ENCODE data around the gene COG8.
"Not testable (repeated sequence)": the region's sequence is repeated elsewhere in the genome, so short reads cannot be mapped to it uniquely, and the experiment has no call there.

Gene COG8

GRCh38 chr16:69319826-69320739, 19.3 kb downstream of the COG8 start:
- no peak for DNase-seq (ENCODE audit: insufficient read length, low spot score)
- FAIRE-seq: no peak

- FAIRE-seq: no peak
- no peak for DNase-seq (ENCODE audit: insufficient read length, low spot score)
Observed at GRCh38 chr16:69319381-69319780, 20.0 kb downstream of the COG8 start.

GRCh38 chr16:69318911-69319289, 20.5 kb downstream of the COG8 start:
- no peak for FAIRE-seq
- DNase-seq (ENCODE audit: insufficient read length, low spot score): no peak

- no peak for FAIRE-seq
- DNase-seq (ENCODE audit: insufficient read length, low spot score): no peak
Observed at GRCh38 chr16:69318177-69318910, 21.0 kb downstream of the COG8 start.

GRCh38 chr16:69316595-69317034, 22.7 kb downstream of the COG8 start:
- DNase-seq (ENCODE audit: insufficient read length, low spot score): no peak

GRCh38 chr16:69315486-69316311, 23.7 kb downstream of the COG8 start:
- FAIRE-seq: no peak
- DNase-seq (ENCODE audit: insufficient read length, low spot score): no peak

More at GRCh38 chr16:69316595-69317034, 22.7 kb downstream of the COG8 start:
- no peak for FAIRE-seq

- DNase-seq (ENCODE audit: insufficient read length, low spot score): no peak
- no peak for FAIRE-seq
Observed at GRCh38 chr16:69314534-69314933, 24.8 kb downstream of the COG8 start.

GRCh38 chr16:69313469-69313868, 25.9 kb downstream of the COG8 start:
- FAIRE-seq (no peak), DNase-seq (ENCODE audit: insufficient read length, low spot score) (no peak)

- DNase-seq (ENCODE audit: insufficient read length, low spot score): peak; percentile 37
- peak; percentile 54 for FAIRE-seq
Observed at GRCh38 chr16:69311533-69312387, 27.6 kb downstream of the COG8 start.

GRCh38 chr16:69310653-69311532, 28.5 kb downstream of the COG8 start, which contains the start of gene VPS4A:
TSS of gene VPS4A (plus strand) at chr16:69311350. CDS start at chr16:69311512, 162 bp downstream.
- DNase-seq (ENCODE audit: insufficient read length, low spot score): peak; percentile 97
- FAIRE-seq: peak; percentile 98

- no peak for DNase-seq (ENCODE audit: insufficient read length, low spot score)
- no peak for FAIRE-seq
Observed at GRCh38 chr16:69309316-69309715, 30.0 kb downstream of the COG8 start.

- FAIRE-seq (no peak), DNase-seq (ENCODE audit: insufficient read length, low spot score) (no peak)
Observed at GRCh38 chr16:69307856-69308255, 31.5 kb downstream of the COG8 start.

- FAIRE-seq: no peak
- no peak for DNase-seq (ENCODE audit: insufficient read length, low spot score)
Observed at GRCh38 chr16:69307091-69307490, 32.3 kb downstream of the COG8 start.

GRCh38 chr16:69306031-69306430, 33.3 kb downstream of the COG8 start:
- FAIRE-seq: no peak
- no peak for DNase-seq (ENCODE audit: insufficient read length, low spot score)

- DNase-seq (ENCODE audit: insufficient read length, low spot score) (no peak), FAIRE-seq (no peak)
Observed at GRCh38 chr16:69302301-69302700, 37.1 kb downstream of the COG8 start.

- FAIRE-seq (peak; percentile 60), DNase-seq (ENCODE audit: insufficient read length, low spot score) (no peak)
Observed at GRCh38 chr16:69301861-69302260, 37.5 kb downstream of the COG8 start.

- DNase-seq (ENCODE audit: insufficient read length, low spot score) (no peak), FAIRE-seq (no peak)
Observed at GRCh38 chr16:69301187-69301586, 38.2 kb downstream of the COG8 start.

- FAIRE-seq: no peak
- no peak for DNase-seq (ENCODE audit: insufficient read length, low spot score)
Observed at GRCh38 chr16:69298261-69298660, 41.1 kb downstream of the COG8 start.

GRCh38 chr16:69296771-69297170, 42.6 kb downstream of the COG8 start:
- FAIRE-seq; DNase-seq (ENCODE audit: insufficient read length, low spot score): not testable (repeated sequence)

Measured in HTR-8/SVneo (cell line).